Stimulated activated CD8-positive, alpha-beta memory T cell treated with anti-CD3 and anti-CD28 coated beads, Interleukin-7, amount 100 ng/mL, for 4 hours (primary cell): ENCODE measurements around the gene CACNA1D.
"Not testable (repeated sequence)": the region's sequence is repeated elsewhere in the genome, so short reads cannot be mapped to it uniquely, and the experiment has no call there.

Experiments
- DNase-seq, 2 donors: peaks; one replicate each; pipeline ENCODE4 v3.0.0-alpha.2; 2020; ENCODE audit warnings: low read depth in 2 of 2

CACNA1D gene

DNA sequence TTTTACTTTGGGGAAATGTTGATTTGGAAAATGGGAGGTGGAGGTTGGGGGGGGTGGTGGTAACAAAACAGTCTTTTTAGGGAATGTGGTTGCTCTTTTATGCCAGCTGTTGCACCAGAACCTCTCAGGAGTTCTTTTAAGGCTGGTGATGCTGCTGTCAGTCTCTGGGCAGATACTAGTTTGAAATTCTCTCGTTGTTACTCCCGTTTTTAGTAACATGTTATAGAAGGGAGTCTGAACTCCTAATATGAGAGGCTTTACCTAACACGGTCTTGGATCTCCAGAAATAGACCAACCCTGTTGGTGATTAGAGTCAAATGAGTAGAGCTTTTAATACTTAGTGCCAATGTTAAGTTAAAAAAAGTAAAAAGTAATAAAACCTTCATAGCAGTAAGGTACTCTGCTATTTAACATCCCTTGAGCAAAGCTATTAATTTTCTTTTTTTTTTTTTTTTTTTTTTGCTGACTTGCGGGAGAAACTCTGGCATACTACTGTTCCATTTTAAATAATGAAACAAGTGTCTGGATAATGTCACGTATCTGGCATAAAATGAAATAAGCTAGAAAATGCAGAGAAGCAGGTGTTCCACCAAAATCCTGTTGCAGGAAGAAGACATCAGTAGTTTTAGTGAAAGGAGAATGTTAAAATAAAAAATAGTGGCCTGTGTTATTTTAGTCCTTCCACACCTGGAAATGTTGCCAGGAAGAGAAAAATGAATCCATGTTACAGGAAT lies 156.7 kb downstream of the CACNA1D start:
- DNase-seq: no peak

GRCh38 chr3:53651927-53652326 lies 157.5 kb downstream of the CACNA1D start:
- DNase-seq: no peak

DNA sequence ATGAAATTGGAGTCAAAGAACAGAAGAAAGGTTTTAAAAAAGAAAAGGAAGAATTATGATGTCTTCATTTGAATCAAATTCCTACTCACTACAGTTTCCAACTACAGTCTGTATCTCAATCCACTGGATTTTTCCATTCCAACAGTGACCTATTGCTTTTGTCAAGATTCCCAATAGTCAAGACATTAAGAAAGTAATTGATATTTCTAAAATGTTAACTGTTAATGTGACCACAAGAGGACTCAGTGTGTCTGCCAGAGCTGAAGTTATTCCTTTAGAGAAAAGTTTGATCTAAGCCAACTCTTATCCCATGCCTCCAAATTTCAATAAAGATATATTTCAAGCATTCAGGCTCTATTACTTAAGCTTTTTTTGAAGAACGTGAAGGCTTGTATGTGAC lies 163.2 kb downstream of the CACNA1D start:
- DNase-seq: no peak

DNA sequence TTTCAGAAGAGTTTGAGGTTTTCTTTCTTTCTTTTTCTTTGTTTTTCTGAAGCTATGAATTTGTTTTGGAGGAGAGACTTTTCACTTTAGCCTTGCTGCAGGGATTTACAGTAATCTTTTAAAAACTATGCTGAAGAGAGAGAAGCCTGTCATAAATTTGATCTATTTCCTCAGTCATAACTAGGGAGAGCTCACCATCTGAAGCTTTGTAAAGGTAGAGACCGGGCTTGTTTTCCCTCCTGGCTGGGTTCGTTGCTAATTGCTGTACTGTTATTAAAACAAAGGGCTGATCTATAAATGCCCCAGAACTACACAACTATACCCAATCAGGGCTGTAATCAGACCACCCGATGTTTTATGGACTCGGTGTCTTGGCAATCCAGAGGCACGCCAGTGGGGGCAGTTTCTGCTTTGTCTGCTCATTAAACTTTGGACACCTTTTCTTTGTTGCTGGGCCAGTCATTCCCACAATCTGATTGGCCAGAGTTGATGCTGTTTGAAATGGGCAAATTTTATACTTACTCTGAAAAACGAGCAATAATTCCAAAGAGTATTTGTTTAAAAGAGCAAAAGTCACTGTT lies 164.3 kb downstream of the CACNA1D start:
- DNase-seq: no peak

- DNase-seq: no peak
These were observed 165.6 kb downstream of the CACNA1D start for GRCh38 chr3:53659996-53660395.

DNA sequence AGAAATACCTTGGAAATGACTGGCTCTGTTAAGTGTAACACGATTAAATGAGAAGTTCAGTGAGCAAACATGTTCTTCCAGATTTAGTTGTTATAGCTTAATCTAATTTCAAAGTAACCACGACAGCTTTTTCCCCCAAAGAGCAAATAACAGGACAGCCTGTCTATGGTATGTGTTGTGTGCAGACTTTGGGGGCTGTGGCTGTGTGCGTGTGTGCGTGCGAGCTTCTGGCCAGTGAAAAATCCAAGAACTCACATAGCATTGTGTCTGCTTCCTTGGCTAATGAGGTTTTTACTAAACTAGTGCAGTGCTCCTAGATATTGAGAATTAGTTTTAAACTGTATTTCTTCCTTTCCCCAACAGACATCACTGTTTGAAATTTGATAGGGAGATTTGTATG lies 167.1 kb downstream of the CACNA1D start:
- no peak for DNase-seq

DNA sequence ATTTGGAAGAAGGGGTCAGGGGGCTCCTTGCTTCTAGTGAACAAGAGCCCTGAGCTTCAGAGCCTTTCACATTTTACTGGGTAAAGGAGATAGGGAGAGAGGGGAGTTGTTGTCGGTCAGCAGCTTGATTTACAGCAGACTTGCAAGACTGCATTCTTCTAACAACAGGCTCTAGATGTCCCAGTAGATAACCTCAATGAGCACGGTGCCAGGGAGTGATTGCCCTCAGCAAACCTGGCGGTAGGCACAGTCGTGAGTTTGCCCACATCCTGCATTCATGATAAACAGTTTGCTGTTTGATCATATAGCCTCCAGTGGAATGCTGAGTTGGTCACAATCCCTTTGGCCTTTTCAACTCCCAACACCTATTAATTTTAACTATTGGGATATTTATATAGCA lies 170.4 kb downstream of the CACNA1D start:
- not testable (repeated sequence) for DNase-seq

DNA sequence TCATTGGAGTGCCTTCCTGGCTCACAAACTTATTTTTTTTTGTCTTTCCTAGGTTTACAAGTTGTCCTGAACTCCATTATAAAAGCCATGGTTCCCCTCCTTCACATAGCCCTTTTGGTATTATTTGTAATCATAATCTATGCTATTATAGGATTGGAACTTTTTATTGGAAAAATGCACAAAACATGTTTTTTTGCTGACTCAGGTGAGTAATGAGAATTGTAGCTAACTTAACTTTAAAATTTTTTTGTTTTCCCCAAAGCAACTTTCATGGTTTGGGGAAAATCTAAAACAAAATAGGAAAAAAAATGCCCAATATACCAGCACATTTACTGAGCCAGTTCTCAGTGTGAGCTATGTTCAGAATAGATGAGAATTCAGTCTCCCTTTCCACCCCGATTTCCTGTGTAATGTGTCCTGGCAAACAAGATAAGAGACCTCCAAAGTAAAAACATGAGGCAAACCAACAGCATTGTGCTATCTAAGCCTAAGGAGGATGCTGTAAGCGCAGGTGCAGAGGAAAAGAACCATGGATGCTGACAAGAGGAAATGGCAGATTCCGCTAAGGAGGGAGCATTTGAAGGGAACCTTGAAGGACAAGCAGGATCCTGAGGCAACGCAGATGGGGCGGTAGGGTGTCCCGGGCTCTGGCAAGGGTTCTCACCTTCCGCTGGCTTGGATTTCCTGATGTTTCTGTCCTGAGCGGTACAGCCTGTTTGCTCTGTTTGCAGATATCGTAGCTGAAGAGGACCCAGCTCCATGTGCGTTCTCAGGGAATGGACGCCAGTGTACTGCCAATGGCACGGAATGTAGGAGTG lies 171.4 kb downstream of the CACNA1D start:
- no peak for DNase-seq

DNA sequence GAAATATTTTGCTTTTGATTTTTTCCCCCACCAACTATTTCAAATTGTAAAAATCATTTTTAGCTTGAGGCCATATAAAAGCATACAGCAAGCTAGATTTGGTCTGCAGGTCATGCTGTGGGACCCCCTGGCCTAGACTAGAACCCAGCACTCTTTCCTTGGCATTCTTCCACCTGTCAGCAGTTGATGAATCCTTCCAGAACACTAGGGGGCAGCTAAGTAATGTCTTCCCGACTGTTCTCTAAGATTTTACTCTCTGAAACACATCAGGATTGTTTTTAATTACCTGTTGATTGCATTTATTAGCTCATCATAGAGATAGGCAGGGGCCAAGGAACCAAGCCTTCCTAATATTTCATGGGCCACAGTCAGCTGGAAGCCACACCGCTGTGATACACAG lies 174.5 kb downstream of the CACNA1D start:
- DNase-seq: no peak

- no peak for DNase-seq
These were observed 176.3 kb downstream of the CACNA1D start for GRCh38 chr3:53670721-53671120.

DNA sequence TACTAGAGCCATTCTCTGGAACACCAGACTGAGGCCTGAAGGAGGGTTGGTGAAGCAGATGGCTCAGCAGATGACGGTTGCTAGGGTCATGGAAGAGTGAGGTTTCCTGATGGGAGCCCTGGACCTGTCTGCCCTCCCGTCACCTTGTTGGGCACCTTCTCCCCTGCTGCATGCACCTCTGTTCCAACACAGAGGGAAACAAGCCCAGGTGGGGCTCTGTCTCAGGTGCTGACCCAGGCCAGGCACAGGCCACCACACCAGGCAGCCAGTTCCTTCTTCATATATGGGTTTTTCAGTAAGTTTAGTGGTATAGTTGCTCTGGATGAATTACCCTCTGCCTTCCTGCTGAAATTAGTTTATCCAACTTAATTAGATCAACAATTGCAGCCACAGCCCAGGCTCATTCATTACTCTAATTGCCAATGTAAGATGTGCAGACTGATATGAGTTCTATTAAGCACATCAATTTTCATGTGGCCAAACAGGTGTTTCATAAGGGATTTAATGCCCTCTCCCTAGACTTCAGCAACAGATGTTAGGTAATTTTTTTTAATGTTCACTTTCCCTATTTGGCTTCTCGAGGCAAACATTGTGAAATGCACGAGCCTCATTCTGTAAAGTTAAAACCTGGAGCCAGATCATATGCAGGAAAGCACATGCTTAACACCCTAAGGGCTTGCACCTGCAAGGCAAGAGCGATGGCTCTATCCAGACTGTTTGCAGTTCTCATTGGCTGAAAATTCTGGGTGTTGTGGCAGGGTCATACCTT lies 177.0 kb downstream of the CACNA1D start:
- DNase-seq: no peak

DNA sequence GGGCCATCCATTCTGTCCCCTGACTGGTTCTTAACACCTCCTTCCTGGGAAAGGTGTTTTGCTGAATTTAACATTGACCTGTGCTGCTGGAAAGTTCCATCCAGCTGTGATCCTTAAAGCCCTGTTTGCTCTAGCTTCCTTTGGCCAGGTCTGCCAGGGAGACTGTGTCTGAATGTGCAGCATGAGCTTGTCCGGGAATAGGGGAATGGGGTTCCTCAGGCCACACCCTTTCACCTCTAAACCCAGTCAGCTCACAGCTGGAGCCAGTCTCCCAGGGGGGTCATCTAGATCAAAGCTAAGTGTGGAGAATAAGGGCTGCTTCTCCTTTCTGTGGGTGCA lies 177.5 kb downstream of the CACNA1D start:
- no peak for DNase-seq

GRCh38 chr3:53672981-53673380 lies 178.6 kb downstream of the CACNA1D start:
- no peak for DNase-seq

- no peak for DNase-seq
These were observed 179.4 kb downstream of the CACNA1D start for GRCh38 chr3:53673722-53674350.

- DNase-seq: no peak
These were observed 180.2 kb downstream of the CACNA1D start for GRCh38 chr3:53674582-53674981.

DNA sequence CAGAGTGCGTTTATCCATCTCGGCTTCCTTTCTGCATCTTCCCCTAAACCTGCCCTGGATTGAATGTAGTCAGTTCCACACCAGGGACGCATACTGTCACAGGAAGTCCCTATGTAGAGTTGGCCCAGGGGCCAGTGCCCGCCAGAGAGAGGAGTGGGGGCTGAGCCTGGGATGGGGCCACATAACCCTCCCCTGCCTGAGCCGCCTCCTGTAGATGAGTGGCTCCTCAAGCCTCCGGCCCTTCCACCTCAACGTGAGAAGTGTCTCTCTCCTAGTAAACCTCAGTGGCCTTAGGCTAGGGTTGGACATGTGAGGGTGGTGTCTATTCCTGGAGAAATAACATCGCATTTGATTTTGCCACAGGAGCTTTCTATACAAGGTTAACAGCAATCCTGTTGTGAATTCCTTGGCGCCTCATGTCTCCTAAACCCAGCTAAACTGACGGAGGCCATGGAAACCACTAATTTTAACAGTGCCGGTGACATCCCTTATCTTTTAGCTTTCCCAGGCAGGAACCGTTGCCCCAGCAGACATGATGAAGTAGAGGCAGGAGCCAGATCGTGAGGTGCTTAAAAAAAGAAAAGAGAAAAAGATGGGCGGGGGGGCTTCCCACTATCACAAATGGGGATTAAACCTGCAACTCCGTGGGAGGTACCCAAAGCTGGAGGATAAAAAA lies 180.7 kb downstream of the CACNA1D start:
- DNase-seq: no peak

DNA sequence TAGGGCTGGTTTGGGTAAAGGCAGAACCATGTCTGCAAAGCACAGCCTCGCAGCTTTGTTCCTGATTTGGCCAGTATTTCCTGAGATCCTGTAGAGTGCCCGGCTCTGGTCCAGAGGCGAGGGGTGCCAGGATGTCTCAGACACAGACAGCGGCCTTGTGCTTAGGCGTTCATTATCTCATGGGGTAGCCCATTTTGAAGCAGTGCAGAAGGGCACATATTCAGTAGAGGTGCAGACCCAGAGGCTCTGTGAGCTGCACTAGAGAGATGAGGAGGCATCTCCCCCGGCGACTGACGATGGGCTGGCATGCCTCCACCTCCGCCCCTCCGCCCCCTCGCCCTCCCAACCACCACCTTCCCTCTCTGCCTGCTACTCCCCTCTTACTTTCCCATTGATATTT lies 181.5 kb downstream of the CACNA1D start:
- DNase-seq: no peak

DNA sequence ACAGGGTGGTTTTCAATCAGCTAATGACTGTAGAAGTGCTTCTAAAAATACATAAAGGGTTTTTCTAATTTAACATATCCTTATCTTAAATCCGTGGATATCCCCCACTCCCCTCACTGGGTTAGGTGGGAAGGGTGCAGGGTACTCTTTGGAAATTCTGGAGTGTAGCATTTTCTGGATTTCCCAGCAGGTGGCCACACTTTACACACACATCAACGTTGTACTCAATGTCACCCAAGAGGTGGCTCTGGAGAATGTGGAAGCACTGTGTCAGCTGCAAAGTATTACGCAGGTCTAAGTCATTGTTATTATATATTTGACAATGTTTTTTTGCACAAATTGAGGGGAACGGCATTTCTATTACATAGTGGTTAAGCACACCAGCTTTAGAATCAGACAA lies 183.0 kb downstream of the CACNA1D start:
- DNase-seq: no peak

- DNase-seq: no peak
These were observed 185.6 kb downstream of the CACNA1D start for GRCh38 chr3:53680028-53680427.

DNA sequence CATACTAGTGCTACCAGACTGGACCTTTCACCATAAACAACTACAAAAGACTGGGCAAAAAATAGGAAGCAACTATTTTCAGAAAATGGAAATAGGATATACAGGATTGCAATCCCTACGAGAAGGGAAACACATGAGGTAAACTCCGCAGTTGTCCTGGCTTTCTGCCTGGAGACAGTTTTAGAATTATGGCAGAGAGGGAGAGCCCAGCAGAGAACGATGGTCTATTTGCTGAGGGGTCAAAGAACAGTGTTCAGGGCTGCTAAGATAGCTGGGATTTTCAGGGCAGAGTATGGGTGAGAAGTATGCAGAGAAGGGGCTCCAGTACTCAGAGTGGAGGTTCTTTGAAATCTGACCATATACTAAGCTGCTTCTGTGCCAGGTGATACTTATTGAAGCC lies 188.4 kb downstream of the CACNA1D start:
- no peak for DNase-seq

GRCh38 chr3:53688066-53688465 lies 193.7 kb downstream of the CACNA1D start:
- DNase-seq: no peak
